SHP77 (cell line): Measurements from ENCODE around the gene HOXA4.

ENCODE experiments used
- DNase-seq, 2 experiments: peaks; one replicate each; lab custom pipeline; 2025; lab: John Stamatoyannopoulos, UW

The HOXA4 gene

GRCh38 chr7:27130540-27131389 lies at the start of gene HOXA4:
TSS of gene HOXA4 (minus strand) at chr7:27130757. CDS start at chr7:27130733, 24 bp downstream.
- no peak for DNase-seq

GRCh38 chr7:27179503-27180430 lies 49.2 kb upstream of the HOXA4 start:
- peak in 1 of 2 experiments; percentile 14 for DNase-seq

GRCh38 chr7:27179030-27179429 lies 48.5 kb upstream of the HOXA4 start:
- no peak for DNase-seq

GRCh38 chr7:27178366-27178765 lies 47.8 kb upstream of the HOXA4 start:
- DNase-seq = no peak

DNA sequence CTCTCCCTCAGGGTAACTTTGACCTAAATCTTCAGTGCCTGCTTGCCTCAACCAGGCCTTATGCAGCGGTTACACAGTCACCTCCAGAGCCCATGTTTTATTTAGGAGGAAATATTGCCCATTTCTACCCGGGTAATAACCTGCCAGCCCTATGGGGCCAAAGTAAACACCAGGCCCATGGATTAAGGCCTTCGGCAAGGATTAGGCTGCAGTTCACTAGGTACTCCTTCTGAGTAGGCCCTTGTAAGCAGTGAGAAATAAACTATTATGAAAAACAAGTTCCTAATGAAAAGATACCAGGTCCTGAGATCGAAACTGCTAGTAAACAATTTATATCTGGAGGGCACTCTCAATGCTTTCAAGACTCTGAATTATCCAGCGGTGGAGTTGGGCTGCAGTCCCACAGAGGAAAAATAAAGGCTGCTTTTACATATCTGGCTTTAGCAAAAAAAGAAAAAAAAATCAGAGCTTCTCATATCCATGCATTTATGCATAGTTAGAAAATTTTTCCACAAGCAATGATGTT lies 47.3 kb upstream of the HOXA4 start:
- DNase-seq = no peak

DNA sequence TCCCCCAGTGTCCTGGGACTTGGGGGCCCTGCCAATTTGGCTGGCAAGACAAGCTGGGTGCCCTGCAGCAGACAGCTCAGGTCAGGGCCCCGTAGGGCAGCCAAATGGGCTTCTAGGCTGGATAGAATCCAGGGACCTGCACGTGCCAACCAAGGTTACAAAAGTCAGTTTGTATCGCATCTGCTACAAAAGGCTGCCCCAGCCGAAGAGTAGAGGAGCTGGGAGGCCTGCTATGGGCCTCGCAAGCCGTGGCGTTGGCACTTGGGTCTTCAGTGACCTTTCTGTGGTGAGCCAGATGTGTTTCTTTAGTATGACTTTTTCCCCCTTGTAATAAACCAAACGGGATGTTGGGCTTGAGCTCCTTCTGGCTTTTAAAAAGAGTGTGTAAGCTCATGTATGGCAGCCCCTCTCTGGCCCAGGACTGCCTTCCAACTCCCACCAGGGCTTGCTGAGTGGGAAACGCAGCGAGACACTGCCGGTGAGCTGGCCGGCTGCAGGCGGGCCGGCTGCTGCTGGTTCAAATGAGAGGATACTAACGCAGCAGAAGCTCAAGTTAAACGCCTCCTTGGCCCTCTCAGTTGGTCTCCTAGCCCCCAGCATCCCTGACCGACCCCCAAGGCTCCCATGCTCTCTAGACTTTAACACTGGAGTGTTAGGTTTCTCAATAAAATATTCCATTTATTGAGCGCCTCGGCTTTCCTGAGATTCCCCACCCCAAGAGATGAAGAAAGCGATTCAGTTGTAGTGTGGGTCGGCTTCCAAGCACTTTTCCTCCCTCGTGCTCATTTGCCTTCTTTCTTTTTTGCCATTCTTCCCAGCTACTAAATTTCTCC lies 46.6 kb upstream of the HOXA4 start:
- DNase-seq = no peak

- DNase-seq = no peak
Observed at GRCh38 chr7:27176524-27176845, 45.9 kb upstream of the HOXA4 start.

GRCh38 chr7:27175626-27176523 lies 45.3 kb upstream of the HOXA4 start:
- DNase-seq = no peak

DNA sequence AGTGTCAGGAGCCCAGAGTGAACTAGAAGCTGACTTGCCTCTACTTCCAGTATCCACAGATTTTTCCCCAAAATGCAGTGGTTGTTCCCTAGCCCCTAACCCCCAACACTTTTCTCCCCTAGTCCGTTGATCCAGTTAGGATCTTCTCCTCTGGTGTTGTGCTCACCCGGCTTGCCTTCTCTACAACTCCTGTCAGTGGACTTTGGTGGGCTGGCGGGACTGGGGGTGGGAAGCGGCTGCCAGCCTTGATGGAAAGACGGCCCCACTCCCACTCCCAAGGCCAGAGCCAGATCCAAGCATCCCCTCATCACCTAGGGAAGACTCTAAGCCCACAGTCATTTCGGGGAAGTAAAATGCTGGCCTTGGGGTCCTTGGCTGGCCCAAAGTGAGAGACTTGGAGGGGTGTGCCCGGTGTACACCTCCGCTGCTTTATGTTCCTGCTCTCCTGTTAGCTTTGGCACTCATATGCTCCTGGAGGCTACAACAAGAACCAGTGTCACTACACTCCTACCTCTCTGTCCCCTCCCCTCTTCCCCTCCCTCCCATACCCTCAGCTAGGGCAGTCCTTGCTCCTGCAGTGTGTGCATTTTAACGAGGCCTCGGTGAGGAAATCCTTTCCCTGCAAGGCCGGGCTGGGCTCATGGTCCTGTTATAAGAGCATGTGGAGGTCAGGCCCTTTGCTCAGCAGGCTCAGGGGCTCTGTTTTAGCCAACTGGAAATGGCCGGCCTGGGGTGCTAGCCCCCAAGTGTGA lies 44.5 kb upstream of the HOXA4 start:
- no peak for DNase-seq

DNA sequence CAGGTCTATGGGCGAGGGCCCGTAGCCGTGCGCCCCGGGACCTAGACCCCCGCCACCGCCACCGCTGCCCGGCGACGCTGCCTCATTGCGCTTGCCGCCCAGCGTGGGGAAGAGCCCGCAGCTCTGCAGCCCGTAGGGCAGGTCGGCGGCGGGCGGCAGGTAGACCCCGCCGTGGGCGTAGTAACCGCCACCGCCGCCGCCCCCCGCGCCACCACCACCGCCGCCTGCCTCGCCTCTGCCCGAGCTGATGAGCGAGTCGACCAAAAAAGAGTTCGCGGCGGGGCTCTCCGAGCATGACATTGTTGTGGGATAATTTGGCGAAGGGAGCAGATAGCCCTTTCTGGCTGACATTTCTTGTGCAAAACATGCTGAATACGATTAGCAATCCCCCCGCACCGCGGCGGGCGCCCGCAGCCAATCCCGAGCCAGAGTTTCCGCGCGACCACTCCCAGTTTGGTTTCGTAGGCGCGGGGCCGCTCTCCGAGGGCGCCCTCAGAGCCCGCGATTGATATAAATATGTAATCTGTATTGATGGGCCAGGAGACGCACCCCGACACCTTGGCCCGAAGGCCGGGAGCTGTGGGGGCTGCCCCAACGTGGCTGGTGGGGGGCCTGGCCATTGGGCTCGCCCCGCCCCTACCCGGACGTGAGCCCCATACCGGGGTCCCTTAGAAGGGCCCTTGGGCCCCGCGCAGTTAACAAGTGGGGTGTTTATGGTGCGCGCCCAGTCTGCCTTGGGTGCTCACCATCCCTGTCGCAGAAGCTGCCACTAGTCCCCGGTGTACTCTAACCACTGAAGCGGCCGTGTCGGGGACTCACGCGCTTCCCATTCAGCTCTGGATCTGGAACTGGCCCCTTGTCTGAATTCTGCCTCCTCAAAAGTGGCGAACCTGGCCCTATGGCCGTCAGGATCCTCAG lies 43.7 kb upstream of the HOXA4 start, which contains the start of gene HOXA10:
HOXA10 (minus strand) TSS at position 365 of the 918 bp plus-strand sequence; CDS start at position 351, 14 bp downstream.
- DNase-seq = no peak

DNA sequence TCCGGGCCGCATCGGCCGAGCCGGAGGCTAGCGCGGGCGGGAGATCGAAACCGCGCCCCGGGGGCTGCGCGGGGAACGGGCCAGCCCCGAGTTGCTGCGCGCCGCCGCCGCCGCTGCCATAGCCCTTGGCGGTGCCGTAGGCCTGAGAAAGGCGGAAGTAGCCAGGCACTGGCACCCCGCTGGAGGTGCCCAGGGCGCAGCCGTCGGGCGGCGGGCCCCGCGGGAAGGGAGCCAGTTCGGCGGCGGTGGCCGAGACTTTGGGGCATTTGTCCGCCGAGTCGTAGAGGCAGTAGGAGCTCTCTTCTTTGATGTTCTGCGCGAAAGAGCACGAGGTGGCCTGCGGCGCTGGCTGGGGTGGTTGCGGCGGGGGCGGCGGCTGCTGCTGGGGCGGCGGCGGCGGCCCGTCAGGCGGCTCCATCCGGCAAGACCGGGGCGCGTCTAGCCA lies 43.0 kb upstream of the HOXA4 start:
- DNase-seq = no peak

DNA sequence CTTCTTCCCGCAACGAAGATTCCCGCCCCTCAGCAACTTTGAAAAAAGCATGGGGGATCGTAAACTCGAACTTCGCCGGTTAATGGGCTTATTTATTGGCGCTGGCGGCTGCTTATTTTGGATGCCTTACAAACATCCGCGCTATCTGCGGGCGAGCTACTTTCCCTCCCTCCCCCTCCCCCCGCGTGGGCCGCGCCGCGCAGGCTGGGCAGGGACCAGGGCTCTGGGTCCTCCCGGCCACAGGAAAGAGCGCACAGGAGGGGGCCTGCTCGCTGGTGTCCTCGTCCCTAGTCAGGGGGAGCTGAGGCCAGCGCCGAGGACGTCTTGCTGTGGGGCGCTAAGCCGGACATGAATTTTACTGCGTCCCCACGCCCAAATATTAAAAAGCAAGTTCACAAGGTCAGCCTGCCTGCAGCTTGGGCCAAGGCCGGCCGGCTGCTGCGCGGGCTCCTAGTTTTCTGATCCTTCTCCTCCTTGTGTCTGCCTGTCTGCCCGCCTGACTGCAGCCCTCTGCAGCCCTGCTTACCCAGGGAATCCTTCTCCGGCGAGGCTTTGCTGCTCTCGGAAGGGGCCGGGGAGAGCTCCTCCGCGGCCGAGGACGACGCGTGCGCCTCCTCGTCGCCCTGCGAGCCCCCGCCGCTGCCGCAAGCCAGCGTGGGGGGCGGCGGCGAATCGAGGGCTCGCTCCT lies 42.4 kb upstream of the HOXA4 start:
- no peak for DNase-seq

DNA sequence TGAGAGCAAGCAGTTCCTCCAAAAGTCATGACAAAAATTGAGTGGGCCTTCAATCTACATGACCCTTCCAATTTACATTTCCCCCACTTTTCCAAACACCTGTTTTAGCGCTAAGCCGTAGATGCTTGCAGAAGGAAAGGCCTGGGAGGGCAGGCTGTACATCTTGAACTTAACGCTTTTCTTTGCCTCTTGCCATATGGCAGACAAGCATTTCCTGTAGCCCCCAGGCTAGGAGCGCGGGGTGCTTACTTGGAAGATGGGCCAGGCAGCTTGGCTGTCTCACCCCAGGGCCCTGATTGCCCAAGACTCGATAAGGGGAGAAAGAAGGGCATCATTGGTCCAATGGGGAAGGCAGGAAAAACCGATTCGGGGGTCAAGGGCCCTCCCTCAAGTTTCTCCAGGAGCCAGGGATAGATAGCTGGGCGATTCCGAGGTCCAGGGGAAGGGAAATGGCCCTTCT lies 41.8 kb upstream of the HOXA4 start:
- DNase-seq = no peak

DNA sequence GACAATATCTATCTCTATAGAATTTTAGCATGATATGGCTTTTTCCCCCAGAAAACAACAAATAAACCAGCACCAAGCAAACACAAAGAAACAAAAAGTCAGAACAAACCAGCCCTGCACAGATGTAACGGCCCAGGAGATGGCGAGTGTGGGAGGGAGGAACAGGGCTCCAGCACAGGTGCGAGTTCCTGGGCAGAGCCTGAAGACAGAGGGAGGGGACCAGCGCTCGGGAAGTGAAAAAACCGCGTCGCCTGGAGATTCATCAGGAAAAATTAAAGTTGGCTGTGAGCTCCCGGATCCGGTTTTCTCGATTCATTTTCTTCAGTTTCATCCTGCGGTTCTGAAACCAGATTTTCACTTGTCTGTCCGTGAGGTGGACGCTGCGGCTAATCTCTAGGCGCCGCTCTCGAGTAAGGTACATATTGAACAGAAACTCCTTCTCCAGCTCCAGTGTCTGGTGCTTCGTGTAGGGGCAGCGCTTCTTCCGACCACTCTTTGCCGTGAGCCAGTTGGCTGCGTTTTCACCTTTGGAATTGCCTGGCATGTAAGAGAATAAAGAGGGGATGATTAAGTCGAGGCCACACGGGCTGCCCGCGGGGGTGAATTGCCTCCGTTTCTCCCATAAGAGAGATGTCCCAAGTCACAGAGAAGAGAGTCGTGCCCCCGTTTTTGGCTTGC lies 41.2 kb upstream of the HOXA4 start:
- no peak for DNase-seq

DNA sequence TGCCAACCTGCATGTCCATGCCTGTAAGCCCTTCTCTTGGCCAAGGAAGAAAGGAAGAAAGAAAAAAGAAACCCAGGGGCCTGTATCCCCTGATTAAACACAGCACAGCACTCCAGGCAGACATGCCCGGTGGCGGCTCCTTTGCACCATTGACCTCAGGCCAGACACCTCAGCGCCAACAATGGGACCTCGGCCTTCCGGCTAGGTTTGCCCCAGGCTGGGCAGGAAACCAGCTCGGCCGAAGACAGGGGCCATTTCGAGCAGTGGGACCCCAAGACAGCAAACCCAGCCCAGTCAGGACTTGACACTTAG lies 40.7 kb upstream of the HOXA4 start:
- no peak for DNase-seq

DNA sequence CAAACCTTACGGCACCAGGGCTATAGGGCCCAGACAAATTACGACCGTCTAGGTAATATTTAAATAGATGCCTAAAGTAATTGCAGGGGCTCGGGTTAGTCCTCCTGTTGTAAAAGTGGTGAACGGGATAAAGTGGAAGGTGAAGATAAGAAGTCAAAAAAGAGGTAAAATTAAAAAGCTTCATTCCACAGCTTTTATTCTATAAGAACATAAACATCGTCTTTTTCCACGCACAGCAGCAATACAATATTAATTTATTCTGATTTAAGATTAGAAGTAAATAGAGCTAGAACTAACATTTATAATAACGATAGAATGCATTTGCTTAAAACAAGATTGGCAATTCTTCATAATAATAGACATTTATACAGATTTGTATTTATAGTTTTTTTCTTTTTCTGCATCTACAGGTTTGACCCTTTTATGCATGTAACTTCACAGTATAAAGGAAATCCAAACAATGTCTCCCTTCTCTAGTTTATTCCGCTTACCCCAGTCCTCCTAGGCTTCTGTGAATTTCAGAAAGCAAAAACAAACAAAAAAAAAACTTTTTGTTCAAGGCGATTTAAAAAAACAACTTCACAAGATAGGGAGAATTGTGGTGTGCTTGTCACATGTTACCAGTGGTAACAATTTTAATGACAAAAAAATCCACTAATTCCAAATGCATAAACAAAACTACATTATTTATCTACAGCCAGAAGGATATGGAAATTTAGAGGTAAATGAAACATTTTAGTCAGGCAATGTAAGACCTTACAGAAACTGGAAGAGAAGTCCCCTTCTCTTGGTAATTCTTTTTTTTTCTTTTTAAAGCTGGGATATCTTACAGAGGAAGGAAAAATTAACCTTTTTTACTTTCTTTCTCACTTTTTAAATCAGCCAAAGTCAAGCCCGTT lies 40.1 kb upstream of the HOXA4 start:
- no peak for DNase-seq
